HG03159 (cell line): ENCODE results near the gene IFNA13.

Experiments
- ATAC-seq: cut with Tn5 transposase; IDR thresholded peaks from one replicate; pipeline ENCODE4 v1.9.1; 2021; ENCODE audit warnings: mild to moderate bottlenecking, moderate library complexity; ENCODE audit not compliant: unreplicated experiment

The IFNA13 gene

DNA sequence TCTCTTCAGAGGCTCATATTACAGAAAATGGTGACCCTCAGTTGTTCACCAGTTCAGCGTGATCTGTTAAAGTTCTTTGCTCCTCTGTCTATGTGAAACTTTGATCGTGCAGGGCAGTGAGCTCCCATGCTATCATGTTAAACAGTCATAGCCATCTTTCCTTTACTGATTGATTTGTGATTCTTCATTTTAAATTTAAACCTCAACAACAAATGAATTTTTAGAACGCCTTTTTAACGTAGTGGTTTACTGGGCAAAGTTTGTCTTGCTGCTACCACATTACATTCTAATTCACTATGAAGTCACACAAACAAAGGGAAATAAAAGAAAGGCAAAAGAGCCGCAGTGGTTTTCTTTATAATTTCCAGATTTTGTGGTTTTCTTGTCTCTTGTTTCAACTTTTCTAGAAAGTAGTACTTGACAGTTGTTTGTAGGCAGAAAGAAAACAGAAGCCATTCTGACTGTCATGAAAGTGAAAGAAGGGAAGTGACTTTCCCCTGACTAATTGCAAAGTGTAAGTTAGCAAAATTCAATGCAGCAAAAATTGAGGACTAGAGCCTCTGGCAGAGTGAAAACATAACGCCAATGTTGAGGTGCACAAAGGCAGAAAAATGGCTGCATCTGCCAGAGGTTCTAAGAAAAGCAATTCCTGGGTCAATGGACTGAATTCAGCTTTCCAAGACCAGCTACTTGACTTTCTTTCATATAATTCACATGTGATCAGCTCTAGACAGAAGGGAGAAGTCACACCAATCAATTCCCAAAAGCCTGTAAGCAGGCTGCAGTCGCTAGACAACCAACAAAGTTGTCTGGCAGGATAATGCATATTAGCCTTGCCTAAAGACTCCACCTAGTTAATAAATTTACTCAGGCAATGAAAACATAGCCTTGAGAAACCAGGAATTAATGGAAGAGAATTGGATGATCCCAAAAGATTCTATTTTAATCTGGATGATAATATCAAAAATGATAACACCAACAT, 10.1 kb downstream of the IFNA13 start:
- ATAC-seq: peak; percentile 93

GRCh38 chr9:21350787-21351186, 17.1 kb downstream of the IFNA13 start, which contains the start of gene IFNA6:
TSS of gene IFNA6 (minus strand) at chr9:21350887. CDS start at chr9:21350887, 0 bp downstream.
- no peak for ATAC-seq

GRCh38 chr9:21348430-21348970, 19.4 kb downstream of the IFNA13 start:
- no peak for ATAC-seq

- no peak for ATAC-seq
These were observed 27.1 kb downstream of the IFNA13 start for GRCh38 chr9:21340735-21341134.

DNA sequence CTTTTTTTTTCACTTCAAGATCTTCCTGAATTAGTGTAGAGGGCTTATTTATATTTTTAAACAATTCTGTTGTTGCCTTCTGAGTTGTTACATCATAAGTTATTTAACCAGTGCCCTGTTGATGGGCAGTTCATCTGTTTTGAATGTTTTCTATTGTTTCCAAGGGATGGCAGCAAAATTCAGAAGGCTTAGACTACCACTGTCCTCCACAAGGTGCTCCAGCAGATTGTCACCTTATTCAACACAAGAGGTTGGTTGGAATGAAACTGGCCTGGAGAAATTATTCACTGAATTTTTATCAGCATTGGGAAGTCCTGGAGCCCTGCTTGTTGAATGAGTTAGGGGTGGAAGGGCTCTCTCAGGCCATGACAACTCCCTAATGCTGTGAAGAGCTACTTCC, 31.4 kb downstream of the IFNA13 start:
- no peak for ATAC-seq

DNA sequence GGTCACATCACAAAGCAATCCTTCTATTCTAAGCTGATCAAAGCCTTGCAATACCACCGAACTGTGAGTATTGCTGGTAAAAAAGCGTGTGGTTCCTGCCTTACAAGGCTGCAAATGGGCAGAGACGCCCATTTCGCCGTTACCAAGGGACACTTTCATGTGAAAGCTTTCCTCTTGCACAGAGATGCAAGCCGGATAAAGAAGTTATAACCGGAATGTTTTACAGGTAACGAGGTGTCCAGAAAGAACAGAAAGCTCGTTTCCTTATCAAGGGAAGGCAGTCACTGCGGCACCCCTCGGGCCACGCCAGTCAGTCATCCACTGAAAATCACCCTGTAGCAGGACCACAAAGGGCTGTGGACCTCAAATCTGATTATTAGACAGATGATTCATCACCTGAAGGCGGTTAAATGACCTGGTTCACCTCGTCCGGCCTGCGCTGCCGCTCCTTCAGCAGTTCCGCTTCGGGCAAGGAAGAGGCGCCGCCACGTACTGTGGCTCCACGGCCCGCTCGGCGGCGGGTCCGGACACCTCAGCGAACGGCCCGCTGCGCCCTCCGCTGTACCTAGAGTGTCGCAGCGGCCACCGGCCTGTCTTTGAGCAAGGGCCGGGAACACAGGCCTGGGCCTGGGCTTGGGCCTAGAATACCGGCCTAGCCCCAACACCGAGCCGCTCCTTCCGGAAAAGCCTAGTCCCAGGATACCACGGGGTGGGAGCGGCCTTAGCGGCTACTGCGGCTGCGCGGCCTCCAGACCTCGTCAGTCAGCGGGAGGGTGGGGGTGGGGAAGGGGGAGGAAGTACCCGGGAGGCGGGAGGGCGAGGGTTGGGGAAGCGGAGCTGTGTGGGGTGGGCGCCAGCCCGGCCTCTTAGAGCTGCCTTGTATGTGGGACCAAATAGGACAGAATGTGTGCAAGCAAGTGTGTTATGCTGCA, 32.9 kb downstream of the IFNA13 start, which contains the start of gene KLHL9:
TSS of gene KLHL9 (minus strand) at position 704 of the 932 bp plus-strand sequence. CDS start at position 159, 545 bp downstream.
- ATAC-seq: peak; percentile 85

DNA sequence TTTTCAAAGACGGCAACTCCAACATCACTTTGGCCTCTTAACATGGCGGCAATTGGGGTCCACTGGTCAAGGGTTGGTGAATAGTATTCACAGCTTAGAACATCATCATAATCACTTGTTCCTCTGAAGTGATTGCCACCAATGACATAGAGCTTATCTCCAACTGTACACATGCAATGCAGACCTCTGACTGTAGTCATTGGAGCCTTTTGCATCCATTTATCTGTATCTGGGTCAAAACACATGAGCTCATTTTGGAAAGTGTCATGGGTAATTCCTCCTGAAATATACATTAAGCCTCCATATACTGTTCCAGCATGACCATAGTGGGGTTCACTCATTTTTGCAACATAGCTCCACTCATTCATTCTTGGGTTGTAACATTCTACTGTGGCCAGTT, 34.6 kb downstream of the IFNA13 start:
- no peak for ATAC-seq

GRCh38 chr9:21331676-21332402, 36.0 kb downstream of the IFNA13 start:
- ATAC-seq: no peak

DNA sequence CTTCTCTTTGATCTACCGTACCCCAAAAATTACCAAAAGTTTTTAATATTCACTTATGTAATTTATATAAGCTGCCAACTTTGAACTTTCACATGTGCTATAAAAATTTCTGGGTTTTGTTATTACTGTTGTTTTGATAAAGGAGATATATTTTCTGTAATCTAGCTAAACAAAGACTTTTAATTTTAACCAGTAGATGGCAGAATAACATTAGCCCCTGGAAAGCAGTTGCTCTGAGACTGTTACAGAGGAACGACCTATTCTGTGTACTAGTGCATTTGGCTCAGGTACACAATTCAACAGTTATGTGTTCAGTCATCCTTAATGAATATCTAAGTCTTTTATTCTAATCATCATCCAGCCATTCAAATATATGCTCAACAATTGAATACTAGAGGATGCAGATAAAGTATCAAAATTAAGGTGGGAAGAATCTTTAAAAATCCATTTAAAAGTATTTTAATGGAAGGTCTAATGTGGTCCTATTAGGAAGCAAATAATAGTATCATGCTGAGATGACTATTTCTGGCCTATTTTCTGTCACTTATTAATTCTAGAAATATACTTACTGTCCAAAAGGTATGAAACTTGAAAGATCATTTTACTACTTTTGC, 41.2 kb downstream of the IFNA13 start:
- ATAC-seq: peak; percentile 79

GRCh38 chr9:21324047-21324446, 43.8 kb downstream of the IFNA13 start:
- no peak for ATAC-seq

DNA sequence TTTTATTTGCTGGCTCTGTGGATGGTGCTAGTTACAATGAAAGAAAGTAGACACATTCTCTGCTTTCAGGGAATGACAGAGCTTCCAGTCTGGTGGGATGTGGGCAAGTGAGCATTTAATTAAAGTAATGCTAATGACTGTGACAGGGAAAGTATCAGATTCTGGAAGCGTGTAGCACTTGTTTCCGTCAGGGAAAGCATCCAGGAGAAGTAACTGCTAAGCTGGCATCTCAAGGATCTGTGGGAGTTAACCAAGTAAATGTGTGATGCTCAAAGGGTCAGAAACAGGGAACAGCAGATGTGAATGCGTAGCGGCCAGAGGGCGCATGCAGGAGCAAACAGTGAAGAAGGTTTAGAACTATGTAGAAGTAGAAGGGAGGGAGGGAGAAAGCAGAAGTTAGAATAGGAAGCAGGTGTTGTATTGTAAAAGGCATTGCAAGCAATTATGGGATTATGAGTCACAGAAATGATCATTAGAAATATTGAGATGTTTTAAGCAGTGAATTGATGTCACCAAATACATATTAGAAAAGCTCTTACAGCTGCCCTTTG, 44.9 kb downstream of the IFNA13 start:
- ATAC-seq: no peak

GRCh38 chr9:21320465-21320864, 47.4 kb downstream of the IFNA13 start:
- ATAC-seq: no peak

DNA sequence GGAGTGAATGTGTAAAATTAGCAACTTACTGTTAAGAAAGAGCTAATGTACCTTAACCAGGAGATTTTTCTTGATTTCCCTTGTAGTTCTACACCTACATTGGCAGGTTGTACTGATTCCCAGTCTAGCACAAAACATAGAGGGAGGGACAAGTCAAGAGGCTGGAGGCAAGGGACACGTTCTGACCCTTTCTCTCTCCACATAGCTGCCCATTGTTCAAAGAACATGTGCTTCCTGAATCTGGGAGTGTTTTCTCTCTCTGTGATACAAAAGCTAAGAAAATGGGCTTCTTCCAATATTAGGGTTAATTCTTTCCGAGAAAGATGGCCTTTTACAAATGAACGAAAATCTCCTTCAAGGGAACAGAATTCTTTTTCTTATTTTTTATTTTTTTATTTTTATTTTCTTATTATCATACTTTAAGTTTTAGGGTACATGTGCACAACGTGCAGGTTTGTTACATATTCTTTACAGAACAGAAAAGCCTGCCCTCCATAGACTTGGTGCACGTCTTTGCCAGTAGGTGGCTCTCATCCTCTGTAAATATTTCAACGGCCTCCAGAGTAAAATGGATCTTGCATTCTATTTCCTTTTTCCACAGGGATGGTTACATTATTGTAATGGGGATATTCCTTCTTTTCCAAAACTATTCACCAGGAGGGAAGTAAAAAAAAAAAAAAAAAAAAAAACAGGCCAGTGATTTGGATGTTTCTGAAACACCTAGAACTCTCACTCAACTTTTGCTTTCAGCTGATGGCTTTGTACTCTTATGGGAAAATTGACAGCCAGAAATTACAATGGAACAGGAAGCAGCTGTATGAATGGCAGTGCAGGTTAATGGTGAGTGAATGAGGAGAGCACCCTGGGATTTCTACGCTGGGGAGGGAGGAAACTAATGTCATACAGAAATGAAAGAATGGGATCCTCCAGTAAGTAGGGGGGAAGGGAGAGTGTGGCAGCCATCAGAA, 49.6 kb downstream of the IFNA13 start:
- peak; percentile 70 for ATAC-seq
